Measurements from ENCODE around the gene CHEK1. TPM values are rescaled to one million over a fixed set of nuclear protein-coding genes. Genes with fewer than 3 reads are reported as not detected.

Gene CHEK1
- total and polyA plus RNA-seq, 2 donors (not counting 3 experiments of a cell fraction or from before 2014, with no cell fraction given): 15.0 to 66.1 TPM

DNA sequence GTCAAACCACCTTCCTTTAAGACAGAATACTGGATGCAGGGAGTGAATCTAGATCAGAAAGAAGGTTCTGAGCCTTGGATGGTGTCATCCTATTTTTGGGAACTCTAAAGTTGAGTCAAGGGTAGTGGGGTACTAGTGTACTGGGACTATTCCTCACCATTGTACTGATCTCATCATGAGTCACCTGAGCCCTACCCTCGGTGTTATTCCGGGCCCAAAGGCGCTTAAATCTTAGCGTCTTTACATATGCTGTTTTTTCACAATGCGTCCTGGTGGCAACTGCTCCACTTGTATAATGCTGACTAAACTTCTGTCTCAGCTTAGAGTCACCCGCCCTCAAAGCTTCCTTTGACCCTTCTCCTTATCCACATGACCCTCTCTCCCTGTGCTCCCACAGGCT, 95.8 kb downstream of the CHEK1 start:
- POLR2A ChIA-PET: no interaction called here

GRCh38 chr11:125724125-125724524, 99.2 kb downstream of the CHEK1 start:
- H3K79me2 ChIP-seq (ENCODE audit: control insufficient read depth, insufficient read depth, low read length): no peaks in the 10 kb centered on the region
- CTCF ChIA-PET: interaction anchor here (0.7 to 2.7 kb wide), 12 partner anchors 9 to 164 kb away, joined by 3 to 29 read pairs (median 4); partner anchors contain the start of gene HYLS1
- no peaks in the 10 kb centered on the region for H4K20me1 ChIP-seq (replicated peaks; ENCODE audit: control insufficient read depth, extremely low read depth, insufficient read depth, low read length)
- no peak overlapping the region for H2AFZ ChIP-seq (ENCODE audit: low read depth, low read length)
- no peak overlapping the region for H3K9ac ChIP-seq (replicated peaks; ENCODE audit: extremely low read depth, insufficient read depth, low read length)
- intact Hi-C loops (cut with micrococcal nuclease): loop anchor here (1.0 kb wide), 1 partner anchor 150 kb away; no protein-coding TSS in a partner anchor
- FAIRE-seq: no peak
- H3K27me3 ChIP-seq (ENCODE audit: control insufficient read depth in 2 of 2, insufficient read depth in 2 of 2, low read length in 2 of 2): peaks cover 3 to 6% of the 10 kb centered on the region in 2 experiments
- no peak overlapping the region for H3K4me3 ChIP-seq (replicated peaks in 1 of 3; ENCODE audit: insufficient read depth in 1 of 3, low read depth in 1 of 3, low read length in 3 of 3)
- no peaks in the 10 kb centered on the region for H3K9me1 ChIP-seq (replicated peaks; ENCODE audit: control insufficient read depth, extremely low read depth, insufficient read depth, low read length)
- no peaks in the 10 kb centered on the region for H3K4me1 ChIP-seq (ENCODE audit: control insufficient read depth, extremely low read depth, insufficient read depth, low read length)
- H3K27ac ChIP-seq (ENCODE audit: insufficient read depth, low read depth, low read length): no peak overlapping the region
- dilution Hi-C loops (cut with MboI; ENCODE audit: extremely low pct_ligation_motif_present, low sequenced_read_pairs): no loop called here
- peak; percentile 9 to 22 for TF ChIP-seq CTCF (IDR thresholded peaks at IDR 0.05; ENCODE audit: extremely low read depth in 1 of 2, insufficient read depth in 1 of 2, low read depth in 1 of 2, low read length in 2 of 2)
- no peak for TF ChIP-seq FOS (IDR thresholded peaks at IDR 0.05; ENCODE audit: borderline replicate concordance, insufficient read depth, low read length)
- no TSS peak for BruUV-seq (replicated peaks)
- H3K36me3 ChIP-seq (ENCODE audit: control insufficient read depth in 2 of 2, extremely low read depth in 1 of 2, insufficient read depth in 2 of 2, low read length in 2 of 2): no peaks in the 10 kb centered on the region
- DNase-seq (ENCODE audit: low read depth, low spot score): peak; percentile 49
- no peak overlapping the region for H3K4me2 ChIP-seq (ENCODE audit: insufficient read depth, low read length)
- H3K9me3 ChIP-seq (replicated peaks; ENCODE audit: control insufficient read depth, insufficient read depth, low read length): no peaks in the 10 kb centered on the region
- POLR2A ChIA-PET: no interaction called here

More for the DNA sequence above, 95.8 kb downstream of the CHEK1 start:
- no TSS peak for BruUV-seq (replicated peaks)
- DNase-seq (ENCODE audit: low read depth, low spot score) (no peak), FAIRE-seq (no peak)
- Histone ChIP-seq H3K27me3 (ENCODE audit: control insufficient read depth in 2 of 2, insufficient read depth in 2 of 2, low read length in 2 of 2) (peaks cover 2 to 5% of the 10 kb centered on the region in 2 experiments), H3K27ac (ENCODE audit: insufficient read depth, low read depth, low read length) (no peak overlapping the region), H4K20me1 (replicated peaks; ENCODE audit: control insufficient read depth, extremely low read depth, insufficient read depth, low read length) (no peaks in the 10 kb centered on the region), H3K4me3 (replicated peaks in 1 of 3; ENCODE audit: insufficient read depth in 1 of 3, low read depth in 1 of 3, low read length in 3 of 3) (no peak overlapping the region), H3K4me1 (ENCODE audit: control insufficient read depth, extremely low read depth, insufficient read depth, low read length) (no peaks in the 10 kb centered on the region), H3K9me1 (replicated peaks; ENCODE audit: control insufficient read depth, extremely low read depth, insufficient read depth, low read length) (no peaks in the 10 kb centered on the region), H3K9ac (replicated peaks; ENCODE audit: extremely low read depth, insufficient read depth, low read length) (no peak overlapping the region), H3K79me2 (ENCODE audit: control insufficient read depth, insufficient read depth, low read length) (no peaks in the 10 kb centered on the region), H3K9me3 (replicated peaks; ENCODE audit: control insufficient read depth, insufficient read depth, low read length) (no peaks in the 10 kb centered on the region), H2AFZ (ENCODE audit: low read depth, low read length) (no peak overlapping the region), H3K4me2 (ENCODE audit: insufficient read depth, low read length) (no peak overlapping the region), H3K36me3 (ENCODE audit: control insufficient read depth in 2 of 2, extremely low read depth in 1 of 2, insufficient read depth in 2 of 2, low read length in 2 of 2) (no peaks in the 10 kb centered on the region)
- CTCF ChIA-PET: no interaction called here
- dilution Hi-C loops (cut with MboI; ENCODE audit: extremely low pct_ligation_motif_present, low sequenced_read_pairs) (no loop called here), intact Hi-C loops (cut with micrococcal nuclease) (no loop called here)
- TF ChIP-seq FOS (IDR thresholded peaks at IDR 0.05; ENCODE audit: borderline replicate concordance, insufficient read depth, low read length) (no peak), MYC (IDR thresholded peaks at IDR 0.05; ENCODE audit: low read depth, low read length) (no peak), POLR2AphosphoS5 (IDR thresholded peaks at IDR 0.05; ENCODE audit: insufficient read depth, low read depth, low read length) (no peak)
- TF ChIP-seq, protein P1, sequence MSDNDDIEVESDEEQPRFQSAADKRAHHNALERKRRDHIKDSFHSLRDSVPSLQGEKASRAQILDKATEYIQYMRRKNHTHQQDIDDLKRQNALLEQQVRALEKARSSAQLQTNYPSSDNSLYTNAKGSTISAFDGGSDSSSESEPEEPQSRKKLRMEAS (IDR thresholded peaks at IDR 0.05; ENCODE audit: insufficient read depth, insufficient read length): no peak

Small RNA genes lying within 50 kb of the gene (small RNA-seq; reads per million reads assigned to genes)
- gene RNU2-35P (ENCODE audit: insufficient read depth, insufficient read length, low read depth, low replicate concordance): not detected

Other genes starting within 250 kb of the CHEK1 start
- gene FEZ1, start 128.9 kb upstream of the CHEK1 start, total RNA-seq: 45.6 and 60.0 TPM in 2 replicates
- 45.3 and 46.1 TPM in 2 replicates for gene FEZ1, start 128.9 kb upstream of the CHEK1 start, polyA plus RNA-seq
- gene EI24, start 55.7 kb upstream of the CHEK1 start, total RNA-seq: 115 and 119 TPM in 2 replicates
- gene EI24, start 55.7 kb upstream of the CHEK1 start, polyA plus RNA-seq: 175 and 192 TPM in 2 replicates
- gene STT3A, start 32.3 kb upstream of the CHEK1 start, total RNA-seq: 216 and 236 TPM in 2 replicates
- 316 and 362 TPM in 2 replicates for gene STT3A, start 32.3 kb upstream of the CHEK1 start, polyA plus RNA-seq
- gene ACRV1, start 55.7 kb downstream of the CHEK1 start, total RNA-seq: not detected in 2 replicates
- not detected in 2 replicates for gene ACRV1, start 55.7 kb downstream of the CHEK1 start, polyA plus RNA-seq
- not detected in 2 replicates for gene PATE1, start 121.1 kb downstream of the CHEK1 start, total RNA-seq
- gene PATE1, start 121.1 kb downstream of the CHEK1 start, polyA plus RNA-seq: not detected in 2 replicates
- 0.31 TPM in 1 of 2 replicates, not detected in the other for gene PATE2, start 153.7 kb downstream of the CHEK1 start, total RNA-seq
- not detected in 2 replicates for gene PATE2, start 153.7 kb downstream of the CHEK1 start, polyA plus RNA-seq
- not detected in 2 replicates for gene PATE3, start 163.0 kb downstream of the CHEK1 start, total RNA-seq
- gene PATE3, start 163.0 kb downstream of the CHEK1 start, polyA plus RNA-seq: not detected in 2 replicates
- gene PATE4, start 208.2 kb downstream of the CHEK1 start, total RNA-seq: not detected in 2 replicates
- not detected in 2 replicates for gene PATE4, start 208.2 kb downstream of the CHEK1 start, polyA plus RNA-seq